Measurements from ENCODE around the gene TNFRSF4. TPM values are rescaled to one million over a fixed set of nuclear protein-coding genes. Genes with fewer than 3 reads are reported as not detected.

Gene TNFRSF4
- total RNA-seq, 4 donors from 2014 or later, result 1.5 to 4.5 (median 3.2) TPM

GRCh38 chr1:1237874-1238701 lies 24.1 kb upstream of the TNFRSF4 start:
- TF ChIP-seq POLR2A (IDR thresholded peaks at IDR 0.05) (no peak), CTCF (IDR thresholded peaks at IDR 0.05) (no peak)
- peak in 1 of 2 donors; percentile 18 for DNase-seq
- Histone ChIP-seq H3K4me1 (peaks cover 8 to 20% of the 10 kb centered on the region in 2 donors), H3K27ac (no peak overlapping the region), H3K9me3 (no peaks in the 10 kb centered on the region), H3K4me3 (replicated peaks in 1 of 3) (no peak overlapping the region), H3K36me3 (no peaks in the 10 kb centered on the region), H3K27me3 (no peaks in the 10 kb centered on the region)
- 44% methylated on average over 5 of the region's 48 CpGs; no CpG with 5 or more reads in 1 of the 2 donors for WGBS, 2 donors
- intact Hi-C loops (cut with DNase I), result no loop called here

DNA sequence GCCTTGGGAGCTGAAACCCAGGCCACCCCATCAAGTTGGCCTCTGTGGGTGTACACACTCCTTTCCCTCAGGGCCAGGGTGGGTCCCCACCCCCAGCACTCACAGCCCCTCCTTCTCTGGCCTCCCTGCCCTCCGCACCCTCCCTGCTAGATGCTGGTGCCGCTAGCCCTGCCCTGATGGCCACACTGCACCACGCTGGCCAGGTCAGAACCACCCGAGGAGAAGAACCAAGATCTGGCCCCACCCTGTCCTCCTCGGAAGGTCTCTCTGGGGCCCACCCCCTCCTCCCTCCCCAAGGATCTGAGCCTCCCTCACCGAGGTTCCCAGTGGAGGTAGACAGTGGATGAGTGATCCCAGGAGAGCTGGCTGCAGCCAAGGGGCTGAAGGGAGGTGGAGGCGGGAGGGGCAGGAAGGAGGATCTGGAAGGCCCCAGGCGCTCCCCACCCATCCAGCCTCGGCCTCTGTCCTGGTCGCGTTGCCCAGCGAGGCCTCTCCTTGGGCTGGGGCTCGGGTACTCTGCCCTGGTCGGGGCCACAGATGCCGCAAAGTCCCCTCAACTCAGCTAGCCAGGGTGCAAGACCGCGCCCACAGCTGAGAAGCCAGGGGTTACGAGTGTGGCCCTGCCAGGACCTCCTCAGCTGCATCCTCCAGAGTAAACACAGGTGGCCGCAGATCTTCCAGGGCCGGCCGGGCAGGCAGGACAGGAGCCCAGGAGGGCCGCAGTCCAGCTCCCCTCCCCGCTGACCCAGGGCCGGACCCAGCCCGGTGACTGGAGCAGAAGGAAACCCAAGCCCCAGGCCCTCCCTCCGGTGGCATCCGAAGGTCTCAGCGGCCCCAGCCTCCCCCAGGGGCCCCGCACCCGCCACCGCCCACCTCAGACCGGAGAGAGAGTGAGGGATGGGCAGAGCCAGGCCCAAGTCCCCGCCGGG lies 23.3 kb upstream of the TNFRSF4 start:
- WGBS, 2 donors, result 48 to 52% methylated on average over 4 to 5 of the region's 34 CpGs
- TF ChIP-seq CTCF (IDR thresholded peaks at IDR 0.05) (no peak), POLR2A (IDR thresholded peaks at IDR 0.05) (no peak)
- Histone ChIP-seq H3K9me3 (no peaks in the 10 kb centered on the region), H3K4me1 (peaks cover 8 to 26% of the 10 kb centered on the region in 2 donors), H3K27ac (no peak overlapping the region), H3K36me3 (no peaks in the 10 kb centered on the region), H3K4me3 (replicated peaks in 1 of 3) (no peak overlapping the region), H3K27me3 (no peaks in the 10 kb centered on the region)
- intact Hi-C loops (cut with DNase I), result no loop called here
- DNase-seq, result peak; percentile 37 to 40

- Histone ChIP-seq H3K27me3 (no peaks in the 10 kb centered on the region), H3K4me3 (replicated peaks in 1 of 3) (no peak overlapping the region), H3K9me3 (no peaks in the 10 kb centered on the region), H3K4me1 (peaks cover 8 to 26% of the 10 kb centered on the region in 2 donors), H3K27ac (no peak overlapping the region), H3K36me3 (no peaks in the 10 kb centered on the region)
- DNase-seq, result no peak
- intact Hi-C loops (cut with DNase I), result no loop called here
- TF ChIP-seq POLR2A (IDR thresholded peaks at IDR 0.05), result no peak
- TF ChIP-seq CTCF (IDR thresholded peaks at IDR 0.05), result no peak
- 78 to 85% methylated on average over 11 to 14 of the region's 22 CpGs for WGBS, 2 donors
Observed at GRCh38 chr1:1236176-1236763, 22.3 kb upstream of the TNFRSF4 start.

DNA sequence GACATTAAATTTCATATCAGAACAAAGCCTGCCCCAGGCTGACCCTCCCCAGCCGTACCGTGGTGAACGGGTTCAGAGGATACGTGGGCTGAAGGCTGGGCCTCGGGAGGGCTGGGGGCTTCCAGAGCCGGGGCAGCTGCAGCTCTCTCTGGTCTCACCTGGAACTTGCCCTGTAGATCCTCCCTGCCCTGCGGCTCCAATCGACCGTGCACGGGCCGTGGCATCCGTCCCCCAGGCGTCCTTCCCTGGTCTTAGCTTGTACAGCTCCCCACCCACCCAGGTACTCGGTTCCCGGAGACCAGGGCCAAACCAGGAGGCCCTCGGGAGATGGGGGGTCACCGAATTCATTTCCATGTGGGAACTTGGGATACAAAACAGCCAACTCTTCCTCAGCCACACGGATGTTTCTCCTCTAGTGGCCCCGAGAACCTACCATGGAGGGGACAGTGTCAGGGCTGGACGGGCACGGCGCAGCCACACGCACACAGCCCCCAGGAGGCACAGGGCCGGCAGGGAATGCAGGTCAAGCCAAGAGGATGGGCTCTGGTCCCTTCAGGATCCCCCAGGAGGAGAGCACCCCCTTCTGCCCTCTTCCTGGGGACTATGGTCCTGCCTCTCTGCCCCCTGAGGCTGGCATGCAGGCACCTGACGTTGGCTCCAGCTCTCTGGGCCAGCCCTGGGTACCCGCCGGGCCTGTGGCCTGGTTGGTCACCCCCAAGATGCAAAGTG lies 21.2 kb upstream of the TNFRSF4 start:
- Histone ChIP-seq H3K27me3 (no peaks in the 10 kb centered on the region), H3K4me3 (replicated peaks in 1 of 3) (no peak overlapping the region), H3K27ac (no peak overlapping the region), H3K4me1 (peaks cover 14 to 34% of the 10 kb centered on the region in 2 donors), H3K36me3 (no peaks in the 10 kb centered on the region), H3K9me3 (no peaks in the 10 kb centered on the region)
- intact Hi-C loops (cut with DNase I), result no loop called here
- DNase-seq, result no peak
- TF ChIP-seq CTCF (IDR thresholded peaks at IDR 0.05), result no peak
- TF ChIP-seq POLR2A (IDR thresholded peaks at IDR 0.05), result no peak
- 88 to 90% methylated on average over 14 to 24 of the region's 27 CpGs for WGBS, 2 donors

All from thyroid gland (tissue), 4 donors.